ENCODE data around the gene FBXO38.

Gene FBXO38

DNA sequence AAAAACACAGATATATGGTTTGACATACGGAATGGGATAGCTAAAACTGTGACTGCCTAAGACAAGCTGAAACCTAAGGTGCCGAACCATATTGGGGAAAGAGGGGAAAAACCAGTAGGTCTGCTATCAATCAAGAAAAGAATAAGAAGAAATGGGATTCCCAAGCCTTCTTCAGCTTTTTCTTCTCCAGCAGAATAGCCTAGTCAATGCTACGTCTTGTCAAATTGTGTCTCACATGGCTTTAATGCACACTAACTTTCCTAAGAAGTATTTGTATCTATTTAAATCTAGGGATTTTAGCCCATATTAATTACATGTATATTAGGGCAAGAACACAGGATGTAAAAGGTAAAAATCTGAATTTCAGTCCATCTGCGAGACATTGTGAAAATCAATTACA is 797 bp upstream of the FBXO38 start:
- DNase-seq (ENCODE audit: low spot score): no peak

DNA sequence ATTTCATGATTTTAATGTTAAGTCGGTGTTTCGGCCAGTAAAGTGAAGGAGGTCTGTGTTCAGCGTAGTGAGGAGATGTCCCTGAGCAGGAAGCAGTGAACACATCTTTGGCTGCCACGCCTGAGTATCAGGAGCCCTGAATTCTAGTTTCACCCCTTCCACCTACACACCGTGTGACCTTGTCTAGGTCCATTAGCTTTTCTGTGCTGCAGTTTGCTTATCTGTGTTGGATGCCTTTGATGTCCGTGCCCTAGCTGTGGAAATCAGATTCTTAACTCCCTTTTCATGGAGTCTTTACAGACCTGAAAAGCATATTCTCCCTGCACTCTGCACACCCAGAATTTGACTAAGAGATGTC is 601 bp downstream of the FBXO38 start:
- DNase-seq (ENCODE audit: low spot score): no peak

GRCh38 chr5:148385094-148385493 is 1.3 kb downstream of the FBXO38 start:
- DNase-seq (ENCODE audit: low spot score): no peak

DNA sequence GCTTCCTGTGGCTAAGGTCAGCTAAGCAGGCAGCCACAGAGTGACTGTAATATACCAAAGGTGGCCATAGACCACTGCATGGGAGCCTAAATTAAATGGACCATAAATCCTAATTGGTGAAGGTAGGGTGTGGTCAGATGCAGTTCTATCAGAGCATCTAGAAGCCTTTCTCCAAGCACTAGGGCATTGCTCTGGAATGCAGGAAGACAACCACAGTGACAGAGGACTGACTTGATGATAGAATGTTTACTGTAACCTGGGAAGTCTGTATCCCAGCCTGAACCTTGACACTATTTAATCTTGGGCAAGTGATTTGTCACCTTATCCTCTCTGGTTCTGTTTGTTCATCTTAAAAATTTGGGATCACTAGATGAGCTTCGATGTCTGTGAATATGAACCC is 2.3 kb downstream of the FBXO38 start:
- DNase-seq (ENCODE audit: low spot score): no peak

GRCh38 chr5:148387325-148387724 is 3.6 kb downstream of the FBXO38 start:
- DNase-seq (ENCODE audit: low spot score): no peak

- no peak for DNase-seq (ENCODE audit: low spot score)
Measured at GRCh38 chr5:148388696-148389095, 4.9 kb downstream of the FBXO38 start.

DNA sequence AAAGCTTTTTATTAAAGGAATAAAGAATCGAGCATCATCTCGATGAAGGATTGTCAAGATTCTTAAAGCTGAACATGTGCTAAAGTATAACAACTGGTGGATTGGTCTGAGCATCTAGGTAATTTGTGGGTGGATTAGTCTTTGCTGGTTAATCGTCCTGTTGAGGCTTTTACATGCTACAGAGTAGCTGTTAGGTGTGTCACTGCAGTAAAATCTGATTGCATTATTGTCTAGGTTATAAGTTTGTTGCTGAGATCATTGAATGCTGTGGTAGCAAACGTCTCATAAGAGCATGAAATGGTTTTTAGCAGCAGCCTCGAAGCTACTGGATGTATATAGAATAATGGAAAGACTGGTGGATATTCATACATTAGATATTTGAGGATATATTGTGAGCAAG is 7.2 kb downstream of the FBXO38 start:
- DNase-seq (ENCODE audit: low spot score): no peak

DNA sequence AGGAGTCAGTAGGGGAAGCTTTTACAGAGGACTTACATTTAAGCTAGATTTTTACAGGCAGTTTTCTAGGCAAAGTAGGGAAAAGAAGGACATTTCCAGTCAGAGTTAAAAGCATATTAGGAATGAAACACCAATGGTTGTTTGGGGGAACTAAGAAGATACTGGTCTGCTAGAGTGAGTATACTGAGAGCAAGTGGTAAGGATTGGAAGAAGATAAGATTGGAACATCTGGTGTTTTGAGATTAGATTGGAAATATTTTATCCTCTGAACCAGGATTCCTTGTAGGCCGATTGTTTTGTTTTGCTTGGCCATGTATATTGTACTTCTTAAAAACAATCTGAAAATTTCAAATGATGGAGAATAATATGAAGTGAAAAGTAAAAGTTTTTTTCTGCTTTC is 7.7 kb downstream of the FBXO38 start:
- no peak for DNase-seq (ENCODE audit: low spot score)

- no peak for DNase-seq (ENCODE audit: low spot score)
Measured at GRCh38 chr5:148393390-148393741, 9.6 kb downstream of the FBXO38 start.

GRCh38 chr5:148394587-148395019 is 10.8 kb downstream of the FBXO38 start:
- DNase-seq (ENCODE audit: low spot score): no peak

DNA sequence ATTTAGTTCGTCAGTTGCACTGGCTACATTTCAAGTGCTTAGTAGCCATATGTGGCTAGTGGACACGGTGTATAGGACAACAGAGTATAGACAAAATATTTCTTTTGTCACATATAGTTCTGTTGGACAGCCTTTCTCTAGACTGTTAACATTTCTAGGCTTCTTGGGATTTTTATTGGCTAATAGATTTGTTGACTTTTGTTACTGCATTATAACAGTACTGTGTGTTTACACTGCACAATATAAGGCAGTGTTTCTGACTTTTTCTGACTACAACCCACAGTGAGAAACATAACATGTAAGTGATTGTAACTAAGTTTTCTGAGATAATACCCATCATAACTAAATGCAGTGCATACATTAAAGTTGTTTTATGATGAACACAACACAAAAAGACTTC is 11.3 kb downstream of the FBXO38 start:
- DNase-seq (ENCODE audit: low spot score): no peak

GRCh38 chr5:148397968-148398595 is 14.3 kb downstream of the FBXO38 start:
- DNase-seq (ENCODE audit: low spot score): no peak

DNA sequence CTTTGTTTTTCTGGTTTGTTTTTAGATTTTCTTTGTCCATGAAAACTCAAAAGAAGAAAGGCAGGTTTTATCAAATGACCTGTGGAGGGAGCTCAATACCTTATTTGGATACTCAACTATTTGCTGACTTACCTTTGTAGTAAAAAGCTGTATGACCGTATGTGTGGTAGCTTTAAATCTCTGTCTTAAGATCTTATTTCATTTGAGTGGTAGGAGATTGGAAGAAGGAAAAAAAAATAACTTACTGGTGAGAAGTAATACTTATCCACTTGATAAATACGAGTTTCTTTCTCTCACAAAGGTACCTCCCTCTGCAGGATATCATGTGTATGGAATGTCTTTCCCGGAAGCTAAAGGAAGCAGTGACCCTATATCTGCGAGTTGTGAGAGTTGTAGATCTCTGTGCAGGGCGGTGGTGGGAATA is 15.0 kb downstream of the FBXO38 start:
- no peak for DNase-seq (ENCODE audit: low spot score)

DNA sequence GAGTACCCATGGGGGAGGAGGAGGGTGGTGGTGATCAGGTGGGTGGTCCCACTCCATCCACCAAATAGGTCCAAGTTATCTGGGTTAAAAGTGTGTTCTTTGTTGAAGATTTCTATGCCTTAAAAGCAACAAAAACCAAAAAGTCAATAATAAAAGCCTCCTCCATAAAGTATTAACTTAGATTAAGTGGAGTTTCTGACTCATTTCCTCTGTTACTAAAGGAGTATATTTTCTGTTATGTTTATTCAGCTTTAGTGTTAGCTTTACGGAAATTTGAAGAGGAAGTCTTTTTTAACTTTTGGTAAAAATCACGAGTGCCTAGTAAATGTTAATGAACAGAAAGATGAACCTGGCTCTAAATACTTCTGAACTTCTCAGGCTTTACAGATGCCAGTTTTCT is 17.8 kb downstream of the FBXO38 start:
- DNase-seq (ENCODE audit: low spot score): no peak

GRCh38 chr5:148403344-148403743 is 19.6 kb downstream of the FBXO38 start:
- DNase-seq (ENCODE audit: low spot score): no peak

DNA sequence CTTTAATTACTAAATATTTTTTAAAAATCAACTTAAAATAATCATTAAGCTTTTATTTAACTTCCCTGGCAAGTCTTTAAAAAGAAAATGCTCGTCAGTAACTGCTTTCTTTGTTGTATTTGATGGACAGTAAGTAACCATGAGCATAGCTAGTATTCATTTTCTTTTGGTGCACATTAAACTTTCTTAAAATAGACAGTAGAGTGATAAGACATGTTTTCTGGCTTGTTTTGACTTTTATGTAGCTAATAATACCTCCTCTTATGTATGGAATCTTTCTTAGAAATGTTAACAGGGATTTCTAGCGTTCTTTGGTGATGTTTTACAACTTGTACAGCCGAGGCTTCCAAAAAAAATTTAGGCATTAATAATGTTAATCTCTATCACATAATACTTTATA is 22.6 kb downstream of the FBXO38 start:
- DNase-seq (ENCODE audit: low spot score): no peak

DNA sequence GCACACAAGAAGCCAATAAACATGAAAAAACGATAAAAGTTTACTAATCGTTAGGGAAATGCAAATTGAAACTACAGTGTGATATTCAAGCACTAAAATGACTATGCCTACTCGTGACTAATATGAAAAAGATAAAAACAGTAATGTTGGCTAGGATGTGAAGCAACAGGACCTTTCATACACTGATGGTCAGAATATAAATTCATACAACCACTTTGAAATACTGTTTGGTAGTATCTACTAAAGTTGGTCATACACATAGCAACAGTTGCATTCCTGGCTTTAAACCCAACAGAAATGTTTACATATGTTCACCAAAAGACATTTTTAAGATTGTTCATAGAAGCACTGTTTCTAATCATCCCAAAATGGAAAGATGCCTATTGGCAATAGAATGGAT is 24.3 kb downstream of the FBXO38 start:
- DNase-seq (ENCODE audit: low spot score): no peak

GRCh38 chr5:148412124-148412523 is 28.4 kb downstream of the FBXO38 start:
- DNase-seq (ENCODE audit: low spot score): no peak

DNA sequence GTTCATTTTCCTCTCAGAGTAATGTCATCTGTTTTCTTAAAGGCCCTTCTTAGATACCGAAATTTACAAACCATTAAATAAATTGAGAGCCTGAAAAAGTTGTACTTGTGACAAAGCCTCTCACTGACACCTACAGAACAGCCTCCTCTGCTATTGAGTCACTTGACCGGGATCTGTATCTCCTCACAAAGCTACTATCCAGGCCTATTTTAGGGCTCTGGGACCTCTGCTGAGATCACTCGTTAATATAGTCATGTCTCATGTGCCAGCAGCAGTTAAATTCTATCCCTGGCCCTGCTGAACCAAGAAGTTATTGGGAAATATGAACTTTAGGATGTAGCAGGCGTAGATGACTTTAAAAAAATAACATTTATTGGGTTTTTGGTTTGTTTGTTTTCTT is 31.1 kb downstream of the FBXO38 start:
- DNase-seq (ENCODE audit: low spot score): no peak

GRCh38 chr5:148416416-148416815 is 32.7 kb downstream of the FBXO38 start:
- DNase-seq (ENCODE audit: low spot score): no peak

DNA sequence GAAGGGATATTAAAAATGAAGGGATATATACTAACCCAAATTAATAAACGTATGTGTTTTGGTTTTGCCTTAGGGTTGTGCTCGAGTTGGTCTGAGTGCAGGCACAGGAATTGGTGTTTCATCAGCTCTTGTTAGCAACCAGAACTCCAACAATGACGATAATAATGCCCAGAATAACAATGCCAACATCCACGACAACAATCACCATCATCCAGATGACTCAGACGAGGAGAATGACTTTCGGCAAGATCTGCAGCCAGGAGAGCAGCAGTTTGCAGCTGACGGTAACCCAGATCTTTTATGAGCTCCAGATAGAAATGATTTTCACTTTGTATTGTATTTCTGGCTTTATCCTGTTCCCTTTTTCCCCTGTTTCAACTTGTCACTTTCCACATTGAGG is 33.2 kb downstream of the FBXO38 start:
- no peak for DNase-seq (ENCODE audit: low spot score)

DNA sequence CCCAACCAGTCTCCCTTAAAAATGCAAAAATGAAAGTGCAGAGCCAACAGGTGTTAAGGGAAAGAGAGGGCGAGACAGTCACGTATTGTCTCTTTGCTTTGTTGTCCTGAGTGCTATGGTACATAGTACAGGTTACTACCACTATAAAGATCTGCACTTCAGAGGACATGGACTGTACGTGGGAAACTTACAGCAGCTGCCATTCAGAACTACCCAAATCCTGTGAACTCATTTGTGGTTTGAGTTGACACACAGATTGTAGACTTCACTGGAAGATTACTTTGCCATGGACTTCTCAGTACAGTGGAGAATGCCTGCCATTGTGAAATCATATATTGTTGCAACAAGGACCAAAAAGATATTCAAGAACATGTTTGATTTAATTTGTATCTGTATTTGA is 34.8 kb downstream of the FBXO38 start:
- no peak for DNase-seq (ENCODE audit: low spot score)

DNA sequence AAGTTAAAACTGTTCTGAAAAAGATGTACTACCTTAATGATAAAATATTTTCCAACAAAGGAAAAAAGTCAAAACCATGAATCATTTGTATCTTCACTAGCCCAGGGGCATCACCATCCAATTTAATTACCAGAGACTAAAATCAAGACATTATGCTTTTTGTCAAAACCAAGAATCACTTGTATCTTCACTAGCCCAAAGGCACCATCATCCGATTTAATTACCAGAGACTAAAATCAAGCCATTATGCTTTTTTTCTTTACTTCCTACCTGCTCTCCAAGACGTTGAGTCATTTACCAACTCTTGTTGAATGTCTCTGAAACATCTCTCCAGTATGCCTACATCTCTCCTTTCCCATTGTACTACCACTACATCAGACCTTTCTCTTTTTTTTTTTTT is 37.9 kb downstream of the FBXO38 start:
- DNase-seq (ENCODE audit: low spot score): no peak

GRCh38 chr5:148425808-148426207 is 42.0 kb downstream of the FBXO38 start:
- no peak for DNase-seq (ENCODE audit: low spot score)

GRCh38 chr5:148426514-148426913 is 42.8 kb downstream of the FBXO38 start:
- no peak for DNase-seq (ENCODE audit: low spot score)

All from AG08396 (cell line).